RWPE1 (cell line): ENCODE results near the gene ALDH9A1.

Experiments used
- CTCF ChIA-PET: fragments of 350-600 bp; sonication (Branson Sonifier 250); formaldehyde crosslinking; extraction: SDS; loops from one replicate; lab custom pipeline; 2021; lab: Yijun Ruan, JAX
- POLR2A ChIA-PET: fragments of 400-600 bp; formaldehyde crosslinking; extraction: SDS; loops from one replicate; lab custom pipeline; 2020; ENCODE audit warnings: antibody characterized with exemption; ENCODE audit not compliant: low non-redundant PET; lab: Yijun Ruan, JAX
- DNase-seq: peaks from one replicate; pipeline ENCODE4 v3.0.0; 2012; ENCODE audit warnings: low spot score
- H3K27ac ChIP-seq: fragments of 450-650 bp; 2 replicates; pipeline ENCODE4 v1.5.1; 2017
- TF ChIP-seq, protein P1 (sequence below): fragments of 450-650 bp; conservative IDR thresholded peaks from 2 replicates; pipeline ENCODE4 v1.5.1; 2017; ENCODE audit warnings: low read depth, mild to moderate bottlenecking

The ALDH9A1 gene

DNA sequence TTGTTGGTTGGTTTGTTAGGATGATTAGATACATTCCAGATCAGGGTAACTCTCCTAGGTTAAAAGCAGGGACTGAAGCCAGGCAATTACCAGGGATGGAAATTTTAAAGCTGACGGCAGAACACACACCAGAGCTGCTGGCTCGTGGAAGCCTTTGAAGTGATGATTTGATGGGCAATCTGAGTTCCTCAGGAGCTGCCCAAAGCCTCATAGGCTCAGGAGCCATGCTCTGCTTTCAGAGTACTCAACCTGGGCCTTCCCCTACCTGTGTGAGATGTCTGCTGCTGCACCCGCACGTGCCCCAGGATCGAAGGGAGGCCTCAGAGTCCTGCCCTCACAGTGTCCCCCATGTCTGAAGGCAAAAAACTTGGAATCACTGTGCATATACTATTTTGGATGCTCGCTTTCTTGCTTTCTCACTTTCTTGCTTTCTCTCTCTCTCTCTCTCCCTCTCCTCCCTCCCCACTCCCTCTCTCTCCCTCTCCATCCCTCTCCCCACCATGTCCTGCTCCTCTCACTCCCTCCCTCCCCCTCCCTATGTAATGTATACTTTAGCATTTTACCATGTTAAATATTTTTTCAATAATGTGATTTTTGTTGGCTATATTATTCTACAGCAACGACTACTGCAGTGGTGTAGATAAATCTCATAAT lies 49.3 kb downstream of the ALDH9A1 start:
- TF ChIP-seq, protein P1, sequence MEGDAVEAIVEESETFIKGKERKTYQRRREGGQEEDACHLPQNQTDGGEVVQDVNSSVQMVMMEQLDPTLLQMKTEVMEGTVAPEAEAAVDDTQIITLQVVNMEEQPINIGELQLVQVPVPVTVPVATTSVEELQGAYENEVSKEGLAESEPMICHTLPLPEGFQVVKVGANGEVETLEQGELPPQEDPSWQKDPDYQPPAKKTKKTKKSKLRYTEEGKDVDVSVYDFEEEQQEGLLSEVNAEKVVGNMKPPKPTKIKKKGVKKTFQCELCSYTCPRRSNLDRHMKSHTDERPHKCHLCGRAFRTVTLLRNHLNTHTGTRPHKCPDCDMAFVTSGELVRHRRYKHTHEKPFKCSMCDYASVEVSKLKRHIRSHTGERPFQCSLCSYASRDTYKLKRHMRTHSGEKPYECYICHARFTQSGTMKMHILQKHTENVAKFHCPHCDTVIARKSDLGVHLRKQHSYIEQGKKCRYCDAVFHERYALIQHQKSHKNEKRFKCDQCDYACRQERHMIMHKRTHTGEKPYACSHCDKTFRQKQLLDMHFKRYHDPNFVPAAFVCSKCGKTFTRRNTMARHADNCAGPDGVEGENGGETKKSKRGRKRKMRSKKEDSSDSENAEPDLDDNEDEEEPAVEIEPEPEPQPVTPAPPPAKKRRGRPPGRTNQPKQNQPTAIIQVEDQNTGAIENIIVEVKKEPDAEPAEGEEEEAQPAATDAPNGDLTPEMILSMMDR = no peak
- POLR2A ChIA-PET = no interaction called here
- no peak for DNase-seq
- CTCF ChIA-PET = no interaction called here
- H3K27ac ChIP-seq = no peak overlapping the region

GRCh38 chr1:165647970-165648369 lies 50.4 kb downstream of the ALDH9A1 start:
- peak overlapping the region; percentile 23; the same call in 1 of the 2 replicates for H3K27ac ChIP-seq
- TF ChIP-seq, protein P1 = no peak
- CTCF ChIA-PET = no interaction called here
- POLR2A ChIA-PET = no interaction called here
- DNase-seq = no peak

GRCh38 chr1:165647517-165647916 lies 50.8 kb downstream of the ALDH9A1 start:
- DNase-seq = no peak
- POLR2A ChIA-PET = no interaction called here
- TF ChIP-seq, protein P1 = no peak
- CTCF ChIA-PET = interaction anchor here (0.6 kb wide), 1 partner anchor 14 kb away, joined by 4 read pairs; no protein-coding TSS in a partner anchor
- 0 out of 2 replicates have a peak overlapping the region, but pooled peaks have one; percentile 23 for H3K27ac ChIP-seq

- POLR2A ChIA-PET = no interaction called here
- H3K27ac ChIP-seq = no peak overlapping the region
- TF ChIP-seq, protein P1 = no peak
- CTCF ChIA-PET = interaction anchor here (0.7 to 1.2 kb wide), 2 partner anchors 44 to 254 kb away, joined by 3 to 5 read pairs; no protein-coding TSS in a partner anchor
- no peak for DNase-seq
These were observed 52.6 kb downstream of the ALDH9A1 start for GRCh38 chr1:165645654-165646366.

DNA sequence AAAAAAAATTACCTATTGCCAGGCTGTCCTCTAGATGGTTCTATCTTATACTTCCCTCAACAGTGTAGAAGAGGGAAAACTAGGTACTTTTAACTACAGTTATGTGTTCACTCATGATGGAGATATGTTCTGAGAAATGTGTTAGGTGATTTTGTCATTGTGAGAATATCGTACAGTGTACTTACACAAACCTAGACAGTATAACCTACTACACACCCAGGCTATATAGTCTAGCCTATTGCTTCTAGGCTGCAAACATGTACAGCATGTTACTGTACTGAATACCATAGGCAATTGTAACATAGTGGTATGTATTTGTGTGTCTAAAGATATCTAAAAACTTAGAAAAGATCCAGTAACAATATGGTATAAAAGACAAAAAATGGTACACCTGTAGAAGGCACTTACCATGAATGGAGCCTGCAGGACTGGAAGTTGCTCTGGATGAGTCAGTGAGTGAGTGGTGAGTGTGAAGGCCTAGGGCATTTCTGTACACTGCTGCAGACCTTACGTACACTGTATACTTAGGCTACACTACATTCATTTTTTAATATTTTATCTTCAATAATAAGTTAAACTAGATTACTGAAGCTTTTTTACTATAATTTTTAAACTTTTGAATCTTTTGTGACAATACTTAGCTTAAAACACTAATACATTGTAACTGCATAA lies 54.2 kb downstream of the ALDH9A1 start:
- CTCF ChIA-PET = interaction anchor here (0.6 kb wide), 1 partner anchor 1422 kb away, joined by 3 read pairs; no protein-coding TSS in a partner anchor
- no peak for DNase-seq
- POLR2A ChIA-PET = no interaction called here

More for the DNA sequence above, 54.2 kb downstream of the ALDH9A1 start:
- TF ChIP-seq, protein P1 = no peak
- no peak overlapping the region for H3K27ac ChIP-seq
